Measurements from ENCODE around the gene SNAPIN.
A peak's percentile ranks its signal among the peaks of the same experiment; 100 is the strongest.

The SNAPIN gene

DNA sequence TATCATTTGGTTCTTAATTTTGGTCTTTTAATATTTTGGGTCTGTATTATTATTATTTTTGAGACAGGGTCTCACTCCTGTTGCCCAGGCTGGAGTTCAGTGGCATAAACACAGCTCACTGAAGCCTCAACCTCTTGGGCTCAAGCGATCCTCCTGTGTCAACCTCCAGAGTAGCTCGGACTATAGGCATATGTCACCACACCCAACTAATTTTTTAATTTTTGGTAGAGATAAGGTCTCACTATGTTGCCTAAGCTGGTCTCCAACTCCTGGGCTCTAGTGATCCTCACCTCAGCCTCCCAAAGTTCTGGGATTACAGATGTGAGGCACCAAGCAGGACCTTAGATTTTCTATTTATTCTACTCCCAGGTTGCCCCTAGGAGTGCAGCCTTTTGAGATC lies 15.0 kb downstream of the SNAPIN start:
- no peak for DNase-seq (ENCODE audit: low read depth in 4 of 4, low spot score in 1 of 4)

DNA sequence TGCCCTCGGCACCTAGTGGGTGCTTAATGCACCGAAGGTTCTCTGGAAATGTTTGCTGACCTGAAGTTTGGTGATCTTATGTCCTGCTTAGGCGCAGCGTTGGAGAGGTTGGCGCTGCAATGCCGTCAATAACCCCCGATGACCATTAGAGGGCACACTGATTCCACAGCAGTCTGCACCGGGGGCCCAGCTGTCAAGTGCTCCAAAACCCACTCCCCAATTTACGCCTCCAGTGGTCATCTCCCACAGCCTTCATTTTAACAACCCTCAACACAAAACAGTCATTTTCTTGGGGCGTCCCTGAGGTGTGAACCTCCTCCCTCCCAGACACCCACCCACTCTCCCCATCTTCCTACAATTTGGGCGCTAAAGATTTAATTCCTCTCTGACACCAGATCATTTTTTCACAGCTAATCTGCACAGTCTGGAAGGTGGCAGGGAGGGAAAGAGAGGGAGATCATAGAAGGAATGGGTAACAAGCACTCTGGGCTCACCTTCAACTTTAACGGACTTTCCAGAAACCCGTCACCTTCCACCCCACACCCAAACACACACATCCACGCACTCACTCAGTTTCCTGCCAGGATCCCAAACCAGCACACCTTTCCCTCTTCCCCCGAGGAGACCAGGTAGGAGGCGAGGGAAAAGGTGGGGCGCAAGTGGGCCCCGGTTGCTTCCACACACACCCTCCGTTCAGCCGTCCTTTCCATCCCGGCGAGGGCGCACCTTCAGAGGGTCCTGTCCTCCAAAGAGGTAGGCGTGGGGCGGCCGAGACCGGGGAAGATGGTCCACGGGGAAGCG lies 19.4 kb downstream of the SNAPIN start:
- peak in 2 of 4 experiments; percentile 25 to 26 for DNase-seq (ENCODE audit: low read depth in 4 of 4, low spot score in 1 of 4)

DNA sequence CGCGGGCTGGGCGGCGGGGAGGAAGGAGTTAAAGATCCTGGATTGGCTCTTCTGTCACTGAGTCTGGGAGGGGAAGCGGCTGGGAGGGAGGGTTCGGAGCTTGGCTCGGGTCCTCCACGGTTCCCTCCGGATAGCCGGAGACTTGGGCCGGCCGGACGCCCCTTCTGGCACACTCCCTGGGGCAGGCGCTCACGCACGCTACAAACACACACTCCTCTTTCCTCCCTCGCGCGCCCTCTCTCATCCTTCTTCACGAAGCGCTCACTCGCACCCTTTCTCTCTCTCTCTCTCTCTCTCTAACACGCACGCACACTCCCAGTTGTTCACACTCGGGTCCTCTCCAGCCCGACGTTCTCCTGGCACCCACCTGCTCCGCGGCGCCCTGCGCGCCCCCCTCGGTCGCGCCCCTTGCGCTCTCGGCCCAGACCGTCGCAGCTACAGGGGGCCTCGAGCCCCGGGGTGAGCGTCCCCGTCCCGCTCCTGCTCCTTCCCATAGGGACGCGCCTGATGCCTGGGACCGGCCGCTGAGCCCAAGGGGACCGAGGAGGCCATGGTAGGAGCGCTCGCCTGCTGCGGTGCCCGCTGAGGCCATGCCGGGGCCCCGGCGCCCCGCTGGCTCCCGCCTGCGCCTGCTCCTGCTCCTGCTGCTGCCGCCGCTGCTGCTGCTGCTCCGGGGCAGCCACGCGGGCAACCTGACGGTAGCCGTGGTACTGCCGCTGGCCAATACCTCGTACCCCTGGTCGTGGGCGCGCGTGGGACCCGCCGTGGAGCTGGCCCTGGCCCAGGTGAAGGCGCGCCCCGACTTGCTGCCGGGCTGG lies 20.2 kb downstream of the SNAPIN start, which contains the start of gene NPR1:
Gene NPR1, plus strand, starts transcription at position 170 of the 818 bp plus-strand sequence. Its CDS starts 421 bp downstream, at position 591.
- DNase-seq (ENCODE audit: low read depth in 4 of 4, low spot score in 1 of 4) = no peak

DNA sequence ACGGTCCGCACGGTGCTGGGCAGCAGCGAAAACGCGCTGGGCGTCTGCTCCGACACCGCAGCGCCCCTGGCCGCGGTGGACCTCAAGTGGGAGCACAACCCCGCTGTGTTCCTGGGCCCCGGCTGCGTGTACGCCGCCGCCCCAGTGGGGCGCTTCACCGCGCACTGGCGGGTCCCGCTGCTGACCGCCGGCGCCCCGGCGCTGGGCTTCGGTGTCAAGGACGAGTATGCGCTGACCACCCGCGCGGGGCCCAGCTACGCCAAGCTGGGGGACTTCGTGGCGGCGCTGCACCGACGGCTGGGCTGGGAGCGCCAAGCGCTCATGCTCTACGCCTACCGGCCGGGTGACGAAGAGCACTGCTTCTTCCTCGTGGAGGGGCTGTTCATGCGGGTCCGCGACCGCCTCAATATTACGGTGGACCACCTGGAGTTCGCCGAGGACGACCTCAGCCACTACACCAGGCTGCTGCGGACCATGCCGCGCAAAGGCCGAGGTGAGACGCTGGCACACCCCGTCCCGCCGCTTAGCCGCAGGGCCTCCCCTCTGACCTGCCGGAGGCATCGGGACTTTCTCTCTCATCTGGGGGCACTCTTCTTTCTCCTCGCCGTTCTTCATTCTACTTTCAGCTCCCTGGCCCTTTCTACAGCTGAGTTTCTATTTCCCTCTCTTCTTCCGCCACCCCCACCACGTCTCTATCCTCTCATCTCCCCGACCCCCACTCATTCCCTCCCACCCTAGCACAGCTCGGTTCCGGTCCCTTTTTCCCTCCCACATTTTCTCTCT lies 21.0 kb downstream of the SNAPIN start:
- DNase-seq (ENCODE audit: low read depth in 4 of 4, low spot score in 1 of 4) = no peak

DNA sequence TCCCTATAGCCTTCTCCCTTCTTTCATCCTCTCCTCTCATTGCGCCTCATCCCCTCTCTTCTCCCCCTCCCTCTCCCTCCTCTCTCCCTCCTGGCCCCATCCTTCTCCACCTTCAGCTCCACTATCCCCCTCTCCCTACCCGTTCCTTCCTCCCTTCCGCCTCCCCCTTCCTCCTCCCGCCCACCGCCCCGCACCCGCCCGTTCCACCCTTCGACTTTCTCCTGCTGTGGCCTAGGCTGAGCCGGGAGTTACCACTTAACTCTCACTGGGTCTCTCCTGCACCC lies 21.6 kb downstream of the SNAPIN start:
- no peak for DNase-seq (ENCODE audit: low read depth in 4 of 4, low spot score in 1 of 4)

DNA sequence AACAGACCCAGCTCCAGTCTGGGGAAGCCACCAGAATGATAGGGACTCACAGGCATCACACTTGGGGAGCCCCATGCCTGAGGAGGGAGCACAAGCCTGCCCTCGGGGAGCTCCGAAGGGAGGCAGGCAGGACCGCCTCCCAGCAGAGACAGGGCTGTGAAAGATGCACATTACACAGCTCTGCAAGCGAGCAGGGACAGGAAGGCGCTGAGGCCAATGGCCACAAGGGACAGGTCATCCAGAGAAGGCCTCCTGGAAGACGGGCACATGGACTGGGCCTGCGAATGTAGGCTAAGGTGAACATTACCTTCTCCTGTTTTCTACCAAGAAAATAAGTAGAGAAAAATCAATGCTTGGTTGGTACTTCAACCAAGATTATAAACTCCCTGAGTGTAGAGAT lies 24.2 kb downstream of the SNAPIN start:
- no peak for DNase-seq (ENCODE audit: low read depth in 4 of 4, low spot score in 1 of 4)

DNA sequence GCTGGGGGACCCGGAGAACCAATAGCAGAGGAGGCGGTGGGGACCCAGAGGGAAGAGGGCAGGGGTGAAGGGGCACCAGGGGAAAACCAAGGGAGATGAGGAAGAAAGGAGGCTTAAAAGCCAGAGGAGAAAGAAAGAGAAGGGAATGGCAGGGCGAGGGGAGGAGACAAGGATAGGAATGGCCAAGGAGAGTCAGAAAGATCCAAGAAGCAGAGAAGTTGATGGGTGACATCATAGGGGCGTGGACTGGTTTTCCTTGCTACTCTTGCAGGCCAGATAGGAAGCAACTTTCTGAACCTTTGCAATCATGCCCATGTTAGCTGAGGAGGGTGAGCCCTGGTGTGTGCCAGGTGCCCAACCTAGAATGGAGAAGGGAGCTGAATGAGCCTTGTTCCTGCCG lies 25.4 kb downstream of the SNAPIN start:
- DNase-seq (ENCODE audit: low read depth in 4 of 4, low spot score in 1 of 4) = no peak

DNA sequence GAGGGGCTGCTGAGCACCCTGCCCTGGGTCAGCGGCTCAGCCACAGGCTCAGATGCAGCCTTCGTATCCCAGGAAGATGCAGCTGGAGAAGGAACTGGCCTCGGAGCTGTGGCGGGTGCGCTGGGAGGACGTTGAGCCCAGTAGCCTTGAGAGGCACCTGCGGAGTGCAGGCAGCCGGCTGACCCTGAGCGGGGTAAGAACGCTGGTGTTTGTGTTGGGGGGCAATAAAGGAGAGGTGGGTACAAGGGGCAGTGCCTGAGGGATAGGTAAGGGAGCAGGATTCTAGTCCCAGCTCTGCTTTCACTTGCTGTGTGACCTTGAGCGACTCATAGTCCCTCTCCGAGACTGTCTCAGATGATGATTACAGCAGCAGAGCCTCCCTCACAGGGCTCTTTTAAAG lies 26.4 kb downstream of the SNAPIN start:
- DNase-seq (ENCODE audit: low read depth in 4 of 4, low spot score in 1 of 4) = no peak

DNA sequence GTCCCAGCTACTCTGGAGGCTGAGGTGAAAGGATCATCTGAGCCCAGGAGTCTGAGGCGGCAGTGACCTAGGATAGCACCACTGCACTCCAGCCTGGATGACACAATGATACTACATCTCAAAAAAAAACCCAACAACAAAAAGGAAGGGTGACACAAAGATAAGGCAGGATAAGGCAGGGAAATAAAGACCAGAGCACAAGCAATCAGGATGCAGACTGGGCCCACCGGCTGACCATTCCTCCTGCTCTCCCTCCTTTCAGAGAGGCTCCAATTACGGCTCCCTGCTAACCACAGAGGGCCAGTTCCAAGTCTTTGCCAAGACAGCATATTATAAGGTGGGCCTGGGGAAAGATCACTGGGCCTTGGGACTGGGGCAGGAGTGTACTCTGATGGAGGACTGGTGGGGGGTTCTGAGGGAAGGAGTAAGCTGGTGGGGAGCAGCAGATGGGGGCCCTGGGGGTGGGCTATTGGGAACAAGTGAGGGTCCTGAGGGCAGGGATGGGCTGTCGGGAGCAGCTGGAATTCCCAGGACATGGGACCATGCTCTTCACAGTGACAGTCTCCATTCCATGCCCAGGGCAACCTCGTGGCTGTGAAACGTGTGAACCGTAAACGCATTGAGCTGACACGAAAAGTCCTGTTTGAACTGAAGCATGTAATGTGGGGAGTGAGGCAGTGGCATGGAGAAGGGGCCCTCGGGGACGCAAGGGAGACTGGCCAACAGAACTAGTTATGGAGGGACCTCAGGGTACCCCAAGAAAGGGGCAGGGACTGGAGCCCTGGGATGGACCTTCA lies 27.2 kb downstream of the SNAPIN start:
- DNase-seq (ENCODE audit: low read depth in 4 of 4, low spot score in 1 of 4) = no peak

DNA sequence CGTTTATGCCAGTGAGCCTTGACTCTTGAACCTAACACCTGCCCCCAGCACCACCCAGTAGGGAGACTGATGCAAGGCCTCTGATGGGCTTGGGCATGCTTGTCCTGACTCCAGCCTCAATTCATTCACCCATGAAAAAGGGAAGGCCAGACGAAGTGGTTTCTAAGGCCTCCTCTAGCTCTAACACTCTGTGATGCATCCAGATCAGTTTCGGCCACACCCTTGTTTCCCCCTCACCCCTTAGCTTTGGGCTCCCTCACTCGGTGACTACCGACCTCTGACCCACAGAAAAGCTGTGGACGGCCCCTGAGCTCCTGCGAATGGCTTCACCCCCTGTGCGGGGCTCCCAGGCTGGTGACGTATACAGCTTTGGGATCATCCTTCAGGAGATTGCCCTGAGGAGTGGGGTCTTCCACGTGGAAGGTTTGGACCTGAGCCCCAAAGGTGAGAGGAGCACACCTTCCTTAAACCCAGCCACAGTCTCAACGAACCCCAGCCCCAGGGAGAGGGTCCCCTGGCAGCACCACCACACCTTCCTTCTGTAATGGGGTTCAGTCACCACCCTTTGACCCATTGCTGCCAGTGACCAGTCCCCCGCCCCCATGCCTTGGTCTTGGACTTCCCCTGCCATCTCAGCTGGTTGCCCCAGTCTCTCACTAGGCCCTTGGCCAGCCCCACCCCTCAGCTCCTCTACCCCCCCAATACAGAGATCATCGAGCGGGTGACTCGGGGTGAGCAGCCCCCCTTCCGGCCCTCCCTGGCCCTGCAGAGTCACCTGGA lies 29.0 kb downstream of the SNAPIN start:
- no peak for DNase-seq (ENCODE audit: low read depth in 4 of 4, low spot score in 1 of 4)

DNA sequence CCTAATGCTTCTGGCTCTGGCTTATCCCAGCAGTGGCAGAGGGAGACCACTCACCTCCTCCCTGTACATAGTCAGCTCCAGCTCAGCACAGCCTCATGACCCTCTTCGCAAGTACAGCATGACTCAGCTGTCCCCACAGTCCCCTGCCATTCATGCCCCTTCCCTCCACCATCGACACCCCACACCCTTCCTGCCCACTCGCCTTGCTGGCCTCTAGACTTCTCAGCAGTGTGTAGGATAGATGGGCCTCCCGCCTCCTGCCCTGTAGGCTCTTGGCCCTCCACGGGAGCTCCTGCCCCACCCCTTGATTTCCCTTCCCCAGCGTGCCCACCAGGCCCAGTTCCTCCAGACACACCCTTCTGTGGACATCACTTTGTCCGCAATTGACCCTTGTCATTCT lies 29.8 kb downstream of the SNAPIN start:
- no peak for DNase-seq (ENCODE audit: low read depth in 4 of 4, low spot score in 1 of 4)

DNA sequence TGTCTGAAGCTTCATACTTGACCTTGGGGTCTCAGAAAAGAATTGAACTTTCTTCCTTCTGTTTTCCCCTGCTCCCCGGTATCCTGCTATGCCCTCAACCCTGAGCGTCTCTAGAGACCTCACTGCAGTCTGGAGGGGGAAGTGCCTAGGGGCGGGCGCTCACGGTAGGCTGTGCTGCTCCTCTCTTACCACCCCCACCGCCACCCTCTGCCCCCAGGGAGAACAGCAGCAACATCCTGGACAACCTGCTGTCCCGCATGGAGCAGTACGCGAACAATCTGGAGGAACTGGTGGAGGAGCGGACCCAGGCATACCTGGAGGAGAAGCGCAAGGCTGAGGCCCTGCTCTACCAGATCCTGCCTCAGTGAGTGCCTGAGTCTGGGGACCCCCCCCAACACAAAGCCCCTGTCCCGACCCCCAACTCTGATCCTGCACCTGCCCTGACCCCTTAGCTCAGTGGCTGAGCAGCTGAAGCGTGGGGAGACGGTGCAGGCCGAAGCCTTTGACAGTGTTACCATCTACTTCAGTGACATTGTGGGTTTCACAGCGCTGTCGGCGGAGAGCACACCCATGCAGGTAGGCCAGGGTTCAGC lies 30.3 kb downstream of the SNAPIN start:
- no peak for DNase-seq (ENCODE audit: low read depth in 4 of 4, low spot score in 1 of 4)

DNA sequence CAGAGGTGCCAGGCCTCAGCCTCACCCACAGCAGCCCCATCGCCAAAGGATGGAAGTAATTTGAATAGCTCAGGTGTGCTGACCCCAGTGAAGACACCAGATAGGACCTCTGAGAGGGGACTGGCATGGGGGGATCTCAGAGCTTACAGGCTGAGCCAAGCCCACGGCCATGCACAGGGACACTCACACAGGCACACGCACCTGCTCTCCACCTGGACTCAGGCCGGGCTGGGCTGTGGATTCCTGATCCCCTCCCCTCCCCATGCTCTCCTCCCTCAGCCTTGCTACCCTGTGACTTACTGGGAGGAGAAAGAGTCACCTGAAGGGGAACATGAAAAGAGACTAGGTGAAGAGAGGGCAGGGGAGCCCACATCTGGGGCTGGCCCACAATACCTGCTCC lies 35.0 kb downstream of the SNAPIN start:
- no peak for DNase-seq (ENCODE audit: low read depth in 4 of 4, low spot score in 1 of 4)

DNA sequence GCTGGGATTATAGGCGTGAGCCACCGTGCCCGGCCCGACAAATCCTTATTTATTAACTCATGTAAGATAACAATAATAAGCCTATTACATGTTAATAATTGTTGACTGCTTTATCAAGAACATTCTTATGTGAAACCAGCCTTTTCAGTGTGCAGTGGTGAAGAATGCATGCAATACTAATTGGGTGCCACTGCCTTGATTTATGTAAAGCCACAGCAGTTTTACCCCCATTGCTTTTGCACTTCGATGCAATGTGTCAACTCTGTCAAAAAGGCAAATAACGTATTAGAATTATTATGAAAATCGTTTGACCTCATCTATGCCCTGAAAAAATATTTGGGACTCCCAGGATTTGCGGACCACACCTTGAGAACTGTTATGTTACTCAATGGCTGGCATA lies 38.2 kb downstream of the SNAPIN start:
- no peak for DNase-seq (ENCODE audit: low read depth in 4 of 4, low spot score in 1 of 4)

DNA sequence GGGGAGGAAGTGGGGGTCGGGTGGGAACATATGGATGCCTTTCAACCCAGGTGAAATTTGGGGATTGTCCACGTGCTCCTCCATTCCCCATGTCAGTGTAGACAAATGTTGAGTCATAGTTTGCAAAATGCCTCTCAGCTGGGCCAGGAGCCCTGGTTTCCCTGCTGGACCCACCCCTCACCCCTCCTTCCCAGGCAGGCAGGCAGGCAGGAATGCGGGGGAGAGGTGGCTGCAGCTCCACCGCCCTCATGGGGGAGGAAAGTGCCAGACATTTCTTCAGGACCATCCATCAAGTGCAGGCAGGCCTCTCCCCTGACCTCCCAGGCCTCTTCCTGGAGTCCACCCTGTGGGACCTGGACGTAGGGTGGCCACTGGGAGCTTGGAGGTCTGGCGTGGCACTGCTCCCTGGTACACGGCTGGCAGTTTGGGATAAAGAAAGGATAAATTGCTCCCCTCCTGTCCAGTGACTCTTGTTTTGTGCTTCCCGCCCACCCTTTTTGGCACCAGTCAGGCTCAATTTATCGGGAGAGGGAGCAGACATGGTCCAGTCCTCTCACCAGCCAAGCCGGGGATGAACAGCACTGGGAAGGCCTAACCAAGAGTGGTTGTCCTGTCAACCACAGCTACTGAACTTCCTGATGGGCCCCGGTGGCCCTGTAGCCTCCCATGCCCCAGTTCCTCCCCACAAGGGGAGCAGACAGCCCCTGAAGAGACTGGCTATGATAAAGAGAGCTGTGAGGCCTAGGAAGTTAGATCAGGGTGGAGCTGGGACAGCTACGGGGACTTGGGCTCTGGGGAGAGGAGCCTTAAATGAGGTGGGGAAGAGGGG lies 38.9 kb downstream of the SNAPIN start:
- no peak for DNase-seq (ENCODE audit: low read depth in 4 of 4, low spot score in 1 of 4)

DNA sequence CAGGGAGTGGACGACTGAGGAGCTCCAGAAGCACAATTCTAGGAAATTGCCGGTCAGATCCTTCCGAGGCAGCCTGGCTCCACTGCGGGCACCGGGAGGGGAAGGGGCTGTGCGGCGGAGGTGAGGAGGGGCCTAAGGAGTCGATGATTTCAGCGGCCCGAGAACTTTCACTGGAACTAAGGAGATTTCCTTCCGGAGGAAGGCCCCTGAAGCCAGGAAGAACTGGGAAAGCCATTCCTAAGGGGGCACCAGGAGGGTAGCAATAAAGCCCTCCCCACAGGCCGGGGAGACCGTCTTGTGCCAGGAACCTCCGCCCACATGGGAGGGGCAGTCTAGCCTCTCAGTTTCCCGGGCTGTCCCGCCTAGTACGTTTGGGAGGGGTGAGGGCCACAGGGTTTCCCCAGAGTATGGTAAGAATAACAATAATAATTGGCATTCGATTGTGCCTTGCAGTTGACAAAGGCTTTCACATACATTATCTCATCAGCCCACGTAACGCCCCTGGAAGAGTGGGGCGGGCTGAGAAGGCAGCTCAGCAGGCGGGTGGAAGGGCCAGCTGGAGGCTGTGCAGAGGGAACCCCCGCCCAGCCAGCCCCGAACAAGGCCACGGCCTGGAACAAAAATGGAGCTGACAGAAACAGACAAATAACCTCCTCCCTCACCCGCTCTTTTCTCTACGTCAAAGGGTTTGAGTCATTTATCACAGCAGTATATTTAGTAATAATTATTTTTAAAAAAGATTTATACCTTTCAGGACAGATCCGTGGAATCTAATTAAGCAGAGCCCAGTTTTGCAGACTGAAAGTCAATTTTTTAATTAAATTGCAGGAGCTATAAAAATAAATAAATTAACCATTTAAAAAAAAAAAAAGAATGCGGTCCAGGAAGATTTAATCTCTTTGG lies 39.8 kb downstream of the SNAPIN start:
- no peak for DNase-seq (ENCODE audit: low read depth in 4 of 4, low spot score in 1 of 4)

DNA sequence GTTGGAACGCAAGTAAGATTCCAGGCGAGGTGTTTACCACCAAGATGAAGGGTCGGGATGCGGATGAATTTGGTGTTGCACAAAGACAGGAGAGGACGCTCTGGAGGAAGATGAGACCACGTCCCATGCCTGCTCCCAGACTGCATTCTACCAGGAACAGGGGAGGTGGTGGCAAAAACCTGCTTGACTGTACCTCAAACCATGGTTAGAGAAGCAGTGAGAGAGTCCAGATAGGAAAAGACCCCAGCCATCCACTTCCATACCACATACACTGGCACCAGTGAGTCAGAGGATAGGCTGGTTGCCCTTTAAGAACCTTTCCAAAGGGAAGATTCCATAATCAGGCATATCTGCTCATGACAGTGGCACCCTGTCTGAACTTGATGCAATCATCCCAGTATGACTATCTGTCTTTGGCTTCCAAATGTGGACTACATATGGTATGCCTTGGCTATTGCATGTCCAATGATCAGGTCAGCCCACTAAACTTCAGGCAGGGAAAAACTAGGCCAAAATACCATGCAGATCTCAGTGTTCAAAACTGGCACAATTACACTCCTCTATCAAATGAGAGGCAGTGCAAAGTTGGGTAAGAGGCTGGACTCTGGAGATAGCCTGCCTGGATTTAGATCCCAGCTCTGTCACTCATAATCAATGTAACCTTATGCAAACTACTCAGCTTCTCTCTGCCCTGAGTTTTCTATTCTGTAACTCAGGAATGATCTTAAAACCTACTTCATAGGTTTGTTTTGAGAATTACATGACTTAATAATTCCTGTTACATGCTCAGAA lies 40.6 kb downstream of the SNAPIN start:
- no peak for DNase-seq (ENCODE audit: low read depth in 4 of 4, low spot score in 1 of 4)
